Measurements from ENCODE around the gene DNAH11. TPM values are rescaled to one million over a fixed set of nuclear protein-coding genes. Genes with fewer than 3 reads are reported as not detected.

The DNAH11 gene
- total RNA-seq = 1 to 10 TPM in 3 of 6 experiments, under 1 TPM in 3; 0.17 to 5.5 (median 1.2) TPM
- long read RNA-seq, partial matches to known transcripts = 0 of 1 reads
- long read RNA-seq, other reads (novel, unspliced or antisense) = 1 of 1 reads

- intact Hi-C loops (cut with DNase I) = no loop called here
- Histone ChIP-seq H3K27me3 (no peaks in the 10 kb centered on the region), H3K27ac (no peak within 1 kb of the TSS), H3K9me3 (no peaks in the 10 kb centered on the region), H3K4me1 (peaks cover 0 to 8% (median 0%) of the 10 kb centered on the region in 4 donors), H3K36me3 (no peaks in the 10 kb centered on the region), H3K4me3 (peak within 1 kb of the TSS; percentile 57 to 62 (median 60))
- 0% methylated on average over 16 of the region's 66 CpGs for WGBS (ENCODE audit: insufficient coverage, low coverage, low lambda C conversion rate, missing lambda C conversion rate)
- peak; percentile 74 to 80 (median 77) for DNase-seq
- peak in 3 of 4 donors; percentile 7 to 26 (median 26) for TF ChIP-seq CTCF (IDR thresholded peaks at IDR 0.05)
- TF ChIP-seq POLR2A (IDR thresholded peaks at IDR 0.05) = no peak
- ATAC-seq = peak; percentile 99 to 100 (median 99)
Measured at GRCh38 chr7:21542891-21543527, at the start of gene DNAH11. Gene DNAH11 (plus strand): TSS chr7:21543039. CDS start chr7:21543246, 207 bp downstream.

DNA sequence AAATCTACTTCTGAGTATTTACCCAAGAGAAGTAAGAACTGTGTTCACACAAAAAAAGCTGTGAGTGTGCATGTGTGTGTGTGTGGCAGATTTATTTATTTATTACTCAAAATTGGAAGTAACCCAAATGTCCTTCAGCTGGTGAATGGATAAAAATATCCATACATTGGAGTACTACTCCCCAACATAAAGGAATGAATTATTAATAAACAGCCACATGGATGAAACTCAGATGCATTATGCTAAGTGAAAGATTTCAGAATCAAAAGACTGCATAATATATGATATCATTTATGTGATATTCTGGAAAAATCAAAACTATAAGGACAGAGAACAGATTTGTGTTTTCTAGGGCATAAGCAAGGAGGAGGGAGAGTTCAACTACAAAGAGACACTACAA lies 47.1 kb upstream of the DNAH11 start:
- Histone ChIP-seq H3K36me3 (no peaks in the 10 kb centered on the region), H3K27ac (no peak overlapping the region), H3K4me1 (no peaks in the 10 kb centered on the region), H3K4me3 (no peak overlapping the region), H3K27me3 (no peaks in the 10 kb centered on the region), H3K9me3 (peaks cover 0 to 5% (median 0%) of the 10 kb centered on the region in 4 donors)
- DNase-seq (no peak), ATAC-seq (no peak)
- intact Hi-C loops (cut with DNase I) = no loop called here
- TF ChIP-seq POLR2A (IDR thresholded peaks at IDR 0.05) = no peak
- TF ChIP-seq CTCF (IDR thresholded peaks at IDR 0.05) = no peak

GRCh38 chr7:21497072-21497471 lies 45.8 kb upstream of the DNAH11 start:
- intact Hi-C loops (cut with DNase I) = no loop called here
- no peak overlapping the region for H3K27ac ChIP-seq
- no peaks in the 10 kb centered on the region for H3K4me1 ChIP-seq
- ATAC-seq = no peak
- H3K4me3 ChIP-seq = no peak overlapping the region
- peaks cover 0 to 5% (median 0%) of the 10 kb centered on the region in 4 donors for H3K9me3 ChIP-seq
- no peak for DNase-seq
- TF ChIP-seq POLR2A (IDR thresholded peaks at IDR 0.05) (no peak), CTCF (IDR thresholded peaks at IDR 0.05) (peak in 1 of 4 donors; percentile 9)
- H3K27me3 ChIP-seq = no peaks in the 10 kb centered on the region
- no peaks in the 10 kb centered on the region for H3K36me3 ChIP-seq

- no peaks in the 10 kb centered on the region for H3K36me3 ChIP-seq
- intact Hi-C loops (cut with DNase I) = loop anchor here in 1 of 2 donors (10.0 kb wide), 1 partner anchor 235 kb away; no protein-coding TSS in a partner anchor
- ATAC-seq = no peak
- no peaks in the 10 kb centered on the region for H3K4me1 ChIP-seq
- WGBS (ENCODE audit: insufficient coverage, low coverage, low lambda C conversion rate, missing lambda C conversion rate) = 83% methylated on average over 6 of the region's 6 CpGs
- no peak overlapping the region for H3K4me3 ChIP-seq
- no peak for TF ChIP-seq CTCF (IDR thresholded peaks at IDR 0.05)
- no peak for TF ChIP-seq POLR2A (IDR thresholded peaks at IDR 0.05)
- H3K27ac ChIP-seq = no peak overlapping the region
- DNase-seq = no peak
- H3K9me3 ChIP-seq = no peaks in the 10 kb centered on the region
- H3K27me3 ChIP-seq = no peaks in the 10 kb centered on the region
Measured at GRCh38 chr7:21500117-21500832, 42.6 kb upstream of the DNAH11 start.
